SK-N-MC (cell line): Measurements from ENCODE around the gene AMIGO3.

Source experiments
- EZH2 ChIP-seq: fragments of 200-600 bp; sonication (generic); IDR thresholded peaks from one replicate; pipeline ENCODE4 v1.6.1; 2017; ENCODE audit warnings: antibody characterized with exemption
- FOXP2 ChIP-seq: optimal IDR thresholded peaks from 2 replicates; pipeline ENCODE3; 2011; ENCODE audit warnings: mild to moderate bottlenecking, moderate library complexity; ENCODE audit not compliant: insufficient read depth; ENCODE audit errors: extremely low read length, control extremely low read depth
- POLR2AphosphoS5 ChIP-seq: IDR thresholded peaks from 2 replicates; pipeline ENCODE4 v1.6.1; 2012; ENCODE audit warnings: mild to moderate bottlenecking, low read depth, low read length, borderline replicate concordance

DNA sequence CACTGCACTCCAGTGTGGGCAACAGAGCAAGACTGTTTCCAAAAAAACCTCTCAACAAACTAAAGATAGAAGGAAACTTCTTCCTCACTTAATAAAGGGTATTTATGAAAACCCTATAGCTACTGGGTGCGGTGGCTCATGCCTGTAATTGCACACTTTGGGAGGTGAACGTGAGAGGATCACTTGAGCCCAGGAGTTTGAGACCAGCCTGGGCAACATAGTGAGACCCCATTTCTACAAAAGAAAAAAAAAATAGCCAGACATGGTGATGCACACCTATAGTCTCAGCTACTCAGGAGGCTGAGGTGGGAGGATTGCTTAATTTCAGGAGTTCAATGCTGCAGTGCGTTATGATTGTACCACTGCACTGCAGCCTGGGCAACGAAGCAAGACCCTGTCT is 44.5 kb upstream of the AMIGO3 start:
- no peak for TF ChIP-seq EZH2
- no peak for TF ChIP-seq POLR2AphosphoS5
- TF ChIP-seq FOXP2, result no peak
